Epithelial cell of proximal tubule (primary cell): Measurements from ENCODE around the gene OR6C3. TPM values are rescaled to one million over a fixed set of nuclear protein-coding genes. Genes with fewer than 3 reads are reported as not detected.
"Not testable (repeated sequence)": the region's sequence is repeated elsewhere in the genome, so short reads cannot be mapped to it uniquely, and the experiment has no call there.

Experiments
- DNase-seq: peaks from one replicate; pipeline ENCODE4 v3.0.0-alpha.2; 2011; ENCODE audit warnings: low read depth
- H3K4me3 ChIP-seq: 2 replicates; pipeline ENCODE4 v1.5.1; 2011; ENCODE audit warnings: low read depth, mild to moderate bottlenecking, low read length
- CTCF ChIP-seq: conservative IDR thresholded peaks from 2 replicates; pipeline ENCODE4 v1.5.1; 2012; ENCODE audit warnings: low read depth, mild to moderate bottlenecking, low read length
- total RNA-seq: library from RNA; depleted of rRNA; stranded (reverse); fragments of >200 nt; gene quantifications from 2 replicates; pipeline ENCODE4 v1.2.3, GENCODE V29; 2015

OR6C3 gene
- not detected in 2 replicates for total RNA-seq

DNA sequence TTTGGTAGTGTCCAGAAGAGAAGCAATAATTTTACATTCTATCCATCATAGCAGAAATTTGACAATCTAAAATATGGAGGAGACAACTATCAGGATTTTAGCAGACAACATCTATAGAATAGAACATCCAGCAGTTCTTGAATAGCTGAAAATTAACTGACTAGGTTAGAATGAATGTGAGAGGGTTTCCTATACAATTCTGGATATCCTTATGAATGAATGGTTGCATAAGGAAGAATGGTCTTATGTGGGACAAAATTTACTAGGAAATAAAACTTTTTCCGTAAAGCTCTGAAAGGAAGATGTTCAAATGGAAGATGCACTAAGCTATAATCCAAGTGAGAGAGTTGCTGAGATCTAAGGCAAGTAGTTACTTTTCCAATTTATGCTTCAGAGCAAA, at the start of gene OR6C3:
TSS of gene OR6C3 (plus strand) at position 301 of the 400 bp plus-strand sequence. CDS start 955 bp downstream, outside the sequence.
- no peak within 1 kb of the TSS for H3K4me3 ChIP-seq
- TF ChIP-seq CTCF, result no peak
- DNase-seq, result no peak

- no peak for DNase-seq
- no peak for TF ChIP-seq CTCF
- no peak overlapping the region for H3K4me3 ChIP-seq
Measured at GRCh38 chr12:55280991-55281390, 49.6 kb upstream of the OR6C3 start.

DNA sequence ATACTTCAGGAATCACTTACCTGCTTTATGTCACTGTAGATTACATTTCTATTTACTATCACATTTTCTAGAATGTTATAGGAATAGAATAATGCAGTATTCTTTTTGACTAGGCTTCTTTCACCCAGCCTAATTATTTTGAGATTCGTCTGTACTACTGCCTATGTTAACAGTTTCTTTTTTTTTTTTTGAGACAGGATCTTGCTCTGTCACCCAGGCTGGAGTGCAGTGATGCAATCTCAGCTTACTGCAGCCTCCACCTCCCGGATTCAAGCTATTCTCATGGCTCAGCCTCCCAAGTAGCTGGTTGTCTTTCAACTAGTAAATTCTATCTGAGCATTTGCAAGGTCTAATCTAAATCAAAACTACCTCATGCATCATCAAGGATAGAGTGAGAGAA, 40.5 kb upstream of the OR6C3 start:
- no peak overlapping the region for H3K4me3 ChIP-seq
- TF ChIP-seq CTCF, result no peak
- DNase-seq, result no peak

GRCh38 chr12:55296469-55296868, 34.1 kb upstream of the OR6C3 start, which contains the start of gene OR6C6:
TSS of gene OR6C6 (minus strand) at chr12:55296569. CDS start at chr12:55295232, 1,337 bp downstream.
- no peak within 1 kb of the TSS for H3K4me3 ChIP-seq
- no peak for TF ChIP-seq CTCF
- no peak for DNase-seq

GRCh38 chr12:55314043-55314442, 16.5 kb upstream of the OR6C3 start, which contains the start of gene OR6C1:
TSS of gene OR6C1 (plus strand) at chr12:55314343. CDS start at chr12:55320600, 6,257 bp downstream.
- H3K4me3 ChIP-seq, result no peak within 1 kb of the TSS
- no peak for TF ChIP-seq CTCF
- DNase-seq, result no peak

GRCh38 chr12:55320201-55320600, 10.3 kb upstream of the OR6C3 start:
- no peak for DNase-seq
- no peak overlapping the region for H3K4me3 ChIP-seq
- TF ChIP-seq CTCF, result no peak

DNA sequence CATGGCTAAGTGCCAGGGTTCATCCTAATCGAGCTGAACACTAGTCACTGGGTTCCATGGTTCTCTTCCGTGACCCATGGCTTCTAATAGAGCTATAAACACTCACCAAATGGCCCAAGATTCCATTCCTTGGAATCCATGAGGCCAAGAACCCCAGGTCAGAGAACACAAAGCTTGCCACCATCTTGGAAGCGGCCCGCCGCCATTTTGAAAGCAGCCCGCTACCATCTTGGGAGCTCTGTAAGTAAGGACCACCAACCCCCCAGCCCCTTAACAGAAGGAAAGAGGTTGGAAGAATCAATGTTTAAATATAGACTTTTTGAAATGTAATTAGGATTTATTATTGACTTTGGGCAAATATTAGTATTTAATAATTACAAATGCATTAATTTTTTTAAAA, 4.7 kb upstream of the OR6C3 start:
- not testable (repeated sequence) for DNase-seq, H3K4me3 ChIP-seq
